ENCODE measurements around the gene RAMP3. TPM values are rescaled to one million over a fixed set of nuclear protein-coding genes. Genes with fewer than 3 reads are reported as not detected.
"Not testable (repeated sequence)": the region's sequence is repeated elsewhere in the genome, so short reads cannot be mapped to it uniquely, and the experiment has no call there.

Gene RAMP3
- polyA plus RNA-seq, 3 donors: not detected

- peak within 1 kb of the TSS; percentile 81 for H3K9ac ChIP-seq (ENCODE audit: insufficient read depth, low read length, poor library complexity, severe bottlenecking)
- peaks cover 25 to 49% of the 10 kb centered on the region in 2 donors for H3K4me1 ChIP-seq (ENCODE audit: control insufficient read depth in 1 of 2, insufficient read depth in 2 of 2, low read length in 2 of 2)
- Mint-ChIP-seq H3K9me3 (peaks cover 0 to 2% (median 0%) of the 10 kb centered on the region in 7 donors), H3K4me1 (peaks cover 44% of the 10 kb centered on the region), H3K27ac (peak within 1 kb of the TSS; percentile 98 to 99 (median 99)), H3K27me3 (ENCODE audit: low read depth in 3 of 3) (peaks cover 0 to 5% (median 2%) of the 10 kb centered on the region in 3 donors), H3K36me3 (peaks cover 24 to 29% of the 10 kb centered on the region in 2 donors), H3K4me3 (peak within 1 kb of the TSS; percentile 98 to 99)
- no peaks in the 10 kb centered on the region for H3K27me3 ChIP-seq (ENCODE audit: control insufficient read depth in 2 of 2, insufficient read depth in 2 of 2, low read length in 2 of 2)
- WGBS (ENCODE audit: insufficient coverage): 0% methylated on average over 58 of the region's 64 CpGs
- peak; percentile 92 to 96 (median 94) for DNase-seq
- H3K9me3 ChIP-seq (replicated peaks in 1 of 2; ENCODE audit: control insufficient read depth in 1 of 2, insufficient read depth in 1 of 2, low read length in 2 of 2): no peaks in the 10 kb centered on the region
- peak within 1 kb of the TSS; percentile 81 for H3K4me2 ChIP-seq (replicated peaks; ENCODE audit: extremely low read depth, low read length, poor library complexity, severe bottlenecking)
- intact Hi-C loops (cut with micrococcal nuclease): loop anchor here (5.0 to 10.0 kb wide), 4 partner anchors 134 to 537 kb away; partner anchors contain the start of genes DDX56 (in 1 of the 2), MYO1G (in 1 of the 2), PURB (in 1 of the 2) and TMED4 (in 1 of the 2)
- TF ChIP-seq CTCF (IDR thresholded peaks at IDR 0.05): peak; percentile 24
- peaks cover 46% of the 10 kb centered on the region for H3K79me2 ChIP-seq (ENCODE audit: insufficient read depth, low read length)
- peaks cover 26 to 29% of the 10 kb centered on the region in 2 donors for H3K36me3 ChIP-seq (replicated peaks in 1 of 2; ENCODE audit: control insufficient read depth in 1 of 2, insufficient read depth in 2 of 2, low read length in 2 of 2)
- H3K27ac ChIP-seq (ENCODE audit: low read depth in 1 of 2, low read length in 2 of 2): peak within 1 kb of the TSS; percentile 93 to 98
- peak within 1 kb of the TSS; percentile 74 for H2AFZ ChIP-seq (ENCODE audit: insufficient read depth, low read depth, low read length, poor library complexity, severe bottlenecking)
- peaks cover 21% of the 10 kb centered on the region for H4K20me1 ChIP-seq (ENCODE audit: insufficient read depth, low read length)
- peak within 1 kb of the TSS; percentile 64 to 86 (median 85) for H3K4me3 ChIP-seq (replicated peaks in 1 of 3; ENCODE audit: low read depth in 2 of 3, low read length in 3 of 3)
These were observed 46.0 kb upstream of the RAMP3 start, which contains the start of gene TBRG4 for GRCh38 chr7:45111298-45112223. TSS of gene TBRG4 (minus strand) at chr7:45111697. CDS start at chr7:45109237, 2,460 bp downstream.

GRCh38 chr7:45112648-45113047, 44.9 kb upstream of the RAMP3 start:
- peaks cover 2 to 5% (median 2%) of the 10 kb centered on the region in 3 donors for H3K27me3 Mint-ChIP-seq (ENCODE audit: low read depth in 3 of 3)
- intact Hi-C loops (cut with micrococcal nuclease): loop anchor here (5.0 to 10.0 kb wide), 4 partner anchors 135 to 538 kb away; partner anchors contain the start of genes DDX56 (in 1 of the 2), MYO1G (in 1 of the 2), PURB (in 1 of the 2) and TMED4 (in 1 of the 2)
- Histone ChIP-seq H3K4me2 (replicated peaks; ENCODE audit: extremely low read depth, low read length, poor library complexity, severe bottlenecking) (no peak overlapping the region), H3K9me3 (replicated peaks in 1 of 2; ENCODE audit: control insufficient read depth in 1 of 2, insufficient read depth in 1 of 2, low read length in 2 of 2) (no peaks in the 10 kb centered on the region), H3K4me1 (ENCODE audit: control insufficient read depth in 1 of 2, insufficient read depth in 2 of 2, low read length in 2 of 2) (peaks cover 25 to 49% of the 10 kb centered on the region in 2 donors), H3K79me2 (ENCODE audit: insufficient read depth, low read length) (peaks cover 37% of the 10 kb centered on the region), H3K27ac (ENCODE audit: low read depth in 1 of 2, low read length in 2 of 2) (peak overlapping the region in 1 of 2 donors; percentile 93), H3K4me3 (replicated peaks in 1 of 3; ENCODE audit: low read depth in 2 of 3, low read length in 3 of 3) (no peak overlapping the region), H3K9ac (ENCODE audit: insufficient read depth, low read length, poor library complexity, severe bottlenecking) (no peak overlapping the region), H4K20me1 (ENCODE audit: insufficient read depth, low read length) (peaks cover 10% of the 10 kb centered on the region), H3K27me3 (ENCODE audit: control insufficient read depth in 2 of 2, insufficient read depth in 2 of 2, low read length in 2 of 2) (no peaks in the 10 kb centered on the region), H2AFZ (ENCODE audit: insufficient read depth, low read depth, low read length, poor library complexity, severe bottlenecking) (no peak overlapping the region), H3K36me3 (replicated peaks in 1 of 2; ENCODE audit: control insufficient read depth in 1 of 2, insufficient read depth in 2 of 2, low read length in 2 of 2) (peaks cover 15 to 18% of the 10 kb centered on the region in 2 donors)
- peaks cover 0 to 2% (median 0%) of the 10 kb centered on the region in 7 donors for H3K9me3 Mint-ChIP-seq
- peak overlapping the region; percentile 98 to 99 (median 99) for H3K27ac Mint-ChIP-seq
- peaks cover 42% of the 10 kb centered on the region for H3K4me1 Mint-ChIP-seq
- H3K4me3 Mint-ChIP-seq: peak overlapping the region; percentile 37 to 46
- no peak for TF ChIP-seq CTCF (IDR thresholded peaks at IDR 0.05)
- peaks cover 13 to 18% of the 10 kb centered on the region in 2 donors for H3K36me3 Mint-ChIP-seq
- DNase-seq: no peak
- WGBS (ENCODE audit: insufficient coverage): 100% methylated on average over 1 of the region's 1 CpG

GRCh38 chr7:45114257-45114656, 43.3 kb upstream of the RAMP3 start:
- intact Hi-C loops (cut with micrococcal nuclease): loop anchor here (5.0 to 10.0 kb wide), 4 partner anchors 137 to 539 kb away; partner anchors contain the start of genes DDX56 (in 1 of the 2), MYO1G (in 1 of the 2), PURB (in 1 of the 2) and TMED4 (in 1 of the 2)
- H3K27ac Mint-ChIP-seq: peak overlapping the region in 1 of 7 donors; percentile 27
- no CpG with 5 or more reads among the region's 1 CpG for WGBS (ENCODE audit: insufficient coverage)

More at GRCh38 chr7:45114257-45114656, 43.3 kb upstream of the RAMP3 start:
- not testable (repeated sequence) for H3K36me3 Mint-ChIP-seq; H4K20me1 ChIP-seq (ENCODE audit: insufficient read depth, low read length); H3K4me3 ChIP-seq (replicated peaks in 1 of 3; ENCODE audit: low read depth in 2 of 3, low read length in 3 of 3); H3K9me3 ChIP-seq (replicated peaks in 1 of 2; ENCODE audit: control insufficient read depth in 1 of 2, insufficient read depth in 1 of 2, low read length in 2 of 2); H3K27me3 ChIP-seq (ENCODE audit: control insufficient read depth in 2 of 2, insufficient read depth in 2 of 2, low read length in 2 of 2); H3K4me2 ChIP-seq (replicated peaks; ENCODE audit: extremely low read depth, low read length, poor library complexity, severe bottlenecking); H3K9me3 Mint-ChIP-seq; H3K9ac ChIP-seq (ENCODE audit: insufficient read depth, low read length, poor library complexity, severe bottlenecking); H3K36me3 ChIP-seq (replicated peaks in 1 of 2; ENCODE audit: control insufficient read depth in 1 of 2, insufficient read depth in 2 of 2, low read length in 2 of 2); H3K4me3 Mint-ChIP-seq; H3K27ac ChIP-seq (ENCODE audit: low read depth in 1 of 2, low read length in 2 of 2); DNase-seq
- Mint-ChIP-seq H3K4me1 (peaks cover 29% of the 10 kb centered on the region), H3K27me3 (ENCODE audit: low read depth in 3 of 3) (peaks cover 2 to 12% (median 2%) of the 10 kb centered on the region in 3 donors)
- Histone ChIP-seq H3K79me2 (ENCODE audit: insufficient read depth, low read length) (peaks cover 21% of the 10 kb centered on the region), H2AFZ (ENCODE audit: insufficient read depth, low read depth, low read length, poor library complexity, severe bottlenecking) (peak overlapping the region; percentile 19), H3K4me1 (ENCODE audit: control insufficient read depth in 1 of 2, insufficient read depth in 2 of 2, low read length in 2 of 2) (peaks cover 20 to 34% of the 10 kb centered on the region in 2 donors)
